ENCODE measurements around the gene GALK2.
"Not testable (repeated sequence)": the region's sequence is repeated elsewhere in the genome, so short reads cannot be mapped to it uniquely, and the experiment has no call there.

GALK2 gene

GRCh38 chr15:49187549-49188245 is 17.6 kb downstream of the GALK2 start:
- H3K27ac ChIP-seq (ENCODE audit: low read depth, low read length), result no peak overlapping the region
- H3K4me1 ChIP-seq (ENCODE audit: control insufficient read depth, insufficient read depth, low read length, unreplicated experiment), result peaks cover 4% of the 10 kb centered on the region
- peaks cover 56% of the 10 kb centered on the region for H3K79me2 ChIP-seq (ENCODE audit: control insufficient read depth, insufficient read depth, low read length, unreplicated experiment)
- no peak overlapping the region for H2AFZ ChIP-seq (ENCODE audit: low read length, unreplicated experiment)
- H3K4me3 ChIP-seq (ENCODE audit: low read depth, low read length), result no peak overlapping the region
- H3K27me3 ChIP-seq (ENCODE audit: insufficient read depth, low read length), result no peaks in the 10 kb centered on the region
- H3K36me3 ChIP-seq (ENCODE audit: insufficient read depth, low read length), result 0 out of 2 replicates have a peak, but pooled peaks cover 3% of the 10 kb centered on the region

- no peak overlapping the region for H2AFZ ChIP-seq (ENCODE audit: low read length, unreplicated experiment)
- H3K36me3 ChIP-seq (ENCODE audit: insufficient read depth, low read length), result 0 out of 2 replicates have a peak, but pooled peaks cover 3% of the 10 kb centered on the region
- H3K4me1 ChIP-seq (ENCODE audit: control insufficient read depth, insufficient read depth, low read length, unreplicated experiment), result peaks cover 4% of the 10 kb centered on the region
- no peak overlapping the region for H3K4me3 ChIP-seq (ENCODE audit: low read depth, low read length)
- H3K27ac ChIP-seq (ENCODE audit: low read depth, low read length), result no peak overlapping the region
- H3K27me3 ChIP-seq (ENCODE audit: insufficient read depth, low read length), result no peaks in the 10 kb centered on the region
- H3K79me2 ChIP-seq (ENCODE audit: control insufficient read depth, insufficient read depth, low read length, unreplicated experiment), result peaks cover 53% of the 10 kb centered on the region
Observed at GRCh38 chr15:49188933-49189332, 18.9 kb downstream of the GALK2 start.

GRCh38 chr15:49189631-49190030 is 19.6 kb downstream of the GALK2 start:
- peaks cover 4% of the 10 kb centered on the region for H3K4me1 ChIP-seq (ENCODE audit: control insufficient read depth, insufficient read depth, low read length, unreplicated experiment)
- H3K79me2 ChIP-seq (ENCODE audit: control insufficient read depth, insufficient read depth, low read length, unreplicated experiment), result peaks cover 53% of the 10 kb centered on the region
- no peak overlapping the region for H2AFZ ChIP-seq (ENCODE audit: low read length, unreplicated experiment)
- H3K27ac ChIP-seq (ENCODE audit: low read depth, low read length), result no peak overlapping the region
- H3K4me3 ChIP-seq (ENCODE audit: low read depth, low read length), result no peak overlapping the region
- H3K27me3 ChIP-seq (ENCODE audit: insufficient read depth, low read length), result no peaks in the 10 kb centered on the region
- H3K36me3 ChIP-seq (ENCODE audit: insufficient read depth, low read length), result 0 out of 2 replicates have a peak, but pooled peaks cover 3% of the 10 kb centered on the region

GRCh38 chr15:49190586-49190985 is 20.5 kb downstream of the GALK2 start:
- 0 out of 2 replicates have a peak, but pooled peaks cover 3% of the 10 kb centered on the region for H3K36me3 ChIP-seq (ENCODE audit: insufficient read depth, low read length)
- no peak overlapping the region for H2AFZ ChIP-seq (ENCODE audit: low read length, unreplicated experiment)
- H3K4me3 ChIP-seq (ENCODE audit: low read depth, low read length), result no peak overlapping the region
- peaks cover 4% of the 10 kb centered on the region for H3K4me1 ChIP-seq (ENCODE audit: control insufficient read depth, insufficient read depth, low read length, unreplicated experiment)
- H3K27me3 ChIP-seq (ENCODE audit: insufficient read depth, low read length), result no peaks in the 10 kb centered on the region
- H3K79me2 ChIP-seq (ENCODE audit: control insufficient read depth, insufficient read depth, low read length, unreplicated experiment), result peaks cover 53% of the 10 kb centered on the region
- H3K27ac ChIP-seq (ENCODE audit: low read depth, low read length), result no peak overlapping the region

GRCh38 chr15:49191892-49192291 is 21.8 kb downstream of the GALK2 start:
- Histone ChIP-seq H2AFZ (ENCODE audit: low read length, unreplicated experiment) (no peak overlapping the region), H3K4me3 (ENCODE audit: low read depth, low read length) (no peak overlapping the region), H3K36me3 (ENCODE audit: insufficient read depth, low read length) (0 out of 2 replicates have a peak, but pooled peaks cover 3% of the 10 kb centered on the region), H3K27ac (ENCODE audit: low read depth, low read length) (no peak overlapping the region), H3K27me3 (ENCODE audit: insufficient read depth, low read length) (no peaks in the 10 kb centered on the region), H3K4me1 (ENCODE audit: control insufficient read depth, insufficient read depth, low read length, unreplicated experiment) (peaks cover 4% of the 10 kb centered on the region), H3K79me2 (ENCODE audit: control insufficient read depth, insufficient read depth, low read length, unreplicated experiment) (peaks cover 55% of the 10 kb centered on the region)

GRCh38 chr15:49196856-49197255 is 26.8 kb downstream of the GALK2 start:
- H3K27ac ChIP-seq (ENCODE audit: low read depth, low read length), result no peak overlapping the region
- no peak overlapping the region for H3K4me3 ChIP-seq (ENCODE audit: low read depth, low read length)
- no peaks in the 10 kb centered on the region for H3K36me3 ChIP-seq (ENCODE audit: insufficient read depth, low read length)
- no peak overlapping the region for H2AFZ ChIP-seq (ENCODE audit: low read length, unreplicated experiment)
- H3K4me1 ChIP-seq (ENCODE audit: control insufficient read depth, insufficient read depth, low read length, unreplicated experiment), result peaks cover 10% of the 10 kb centered on the region
- H3K79me2 ChIP-seq (ENCODE audit: control insufficient read depth, insufficient read depth, low read length, unreplicated experiment), result peaks cover 45% of the 10 kb centered on the region
- H3K27me3 ChIP-seq (ENCODE audit: insufficient read depth, low read length), result no peaks in the 10 kb centered on the region

GRCh38 chr15:49199666-49200065 is 29.6 kb downstream of the GALK2 start:
- Histone ChIP-seq H3K27ac (ENCODE audit: low read depth, low read length) (no peak overlapping the region), H3K79me2 (ENCODE audit: control insufficient read depth, insufficient read depth, low read length, unreplicated experiment) (peaks cover 37% of the 10 kb centered on the region), H2AFZ (ENCODE audit: low read length, unreplicated experiment) (no peak overlapping the region), H3K27me3 (ENCODE audit: insufficient read depth, low read length) (no peaks in the 10 kb centered on the region), H3K4me3 (ENCODE audit: low read depth, low read length) (no peak overlapping the region), H3K36me3 (ENCODE audit: insufficient read depth, low read length) (peaks cover 19% of the 10 kb centered on the region), H3K4me1 (ENCODE audit: control insufficient read depth, insufficient read depth, low read length, unreplicated experiment) (peaks cover 10% of the 10 kb centered on the region)

- Histone ChIP-seq H2AFZ (ENCODE audit: low read length, unreplicated experiment) (no peak overlapping the region), H3K79me2 (ENCODE audit: control insufficient read depth, insufficient read depth, low read length, unreplicated experiment) (peaks cover 32% of the 10 kb centered on the region), H3K4me3 (ENCODE audit: low read depth, low read length) (no peak overlapping the region), H3K4me1 (ENCODE audit: control insufficient read depth, insufficient read depth, low read length, unreplicated experiment) (peaks cover 10% of the 10 kb centered on the region), H3K27ac (ENCODE audit: low read depth, low read length) (no peak overlapping the region), H3K36me3 (ENCODE audit: insufficient read depth, low read length) (peaks cover 19% of the 10 kb centered on the region), H3K27me3 (ENCODE audit: insufficient read depth, low read length) (no peaks in the 10 kb centered on the region)
Observed at GRCh38 chr15:49200347-49200746, 30.3 kb downstream of the GALK2 start.

- peaks cover 28% of the 10 kb centered on the region for H3K79me2 ChIP-seq (ENCODE audit: control insufficient read depth, insufficient read depth, low read length, unreplicated experiment)
- H3K36me3 ChIP-seq (ENCODE audit: insufficient read depth, low read length), result peaks cover 28% of the 10 kb centered on the region
- not testable (repeated sequence) for H3K4me3 ChIP-seq (ENCODE audit: low read depth, low read length); H2AFZ ChIP-seq (ENCODE audit: low read length, unreplicated experiment); H3K27me3 ChIP-seq (ENCODE audit: insufficient read depth, low read length); H3K27ac ChIP-seq (ENCODE audit: low read depth, low read length); H3K4me1 ChIP-seq (ENCODE audit: control insufficient read depth, insufficient read depth, low read length, unreplicated experiment)
Observed at GRCh38 chr15:49208102-49208501, 38.1 kb downstream of the GALK2 start.

- Histone ChIP-seq H3K27ac (ENCODE audit: low read depth, low read length) (no peak overlapping the region), H3K4me1 (ENCODE audit: control insufficient read depth, insufficient read depth, low read length, unreplicated experiment) (no peaks in the 10 kb centered on the region), H2AFZ (ENCODE audit: low read length, unreplicated experiment) (no peak overlapping the region), H3K36me3 (ENCODE audit: insufficient read depth, low read length) (peaks cover 12% of the 10 kb centered on the region), H3K27me3 (ENCODE audit: insufficient read depth, low read length) (no peaks in the 10 kb centered on the region), H3K79me2 (ENCODE audit: control insufficient read depth, insufficient read depth, low read length, unreplicated experiment) (peaks cover 28% of the 10 kb centered on the region), H3K4me3 (ENCODE audit: low read depth, low read length) (no peak overlapping the region)
Observed at GRCh38 chr15:49212897-49213296, 42.9 kb downstream of the GALK2 start.
